ENCODE measurements around the gene TXNRD2.
"Not testable (repeated sequence)": the region's sequence is repeated elsewhere in the genome, so short reads cannot be mapped to it uniquely, and the experiment has no call there.

TXNRD2 gene

DNA sequence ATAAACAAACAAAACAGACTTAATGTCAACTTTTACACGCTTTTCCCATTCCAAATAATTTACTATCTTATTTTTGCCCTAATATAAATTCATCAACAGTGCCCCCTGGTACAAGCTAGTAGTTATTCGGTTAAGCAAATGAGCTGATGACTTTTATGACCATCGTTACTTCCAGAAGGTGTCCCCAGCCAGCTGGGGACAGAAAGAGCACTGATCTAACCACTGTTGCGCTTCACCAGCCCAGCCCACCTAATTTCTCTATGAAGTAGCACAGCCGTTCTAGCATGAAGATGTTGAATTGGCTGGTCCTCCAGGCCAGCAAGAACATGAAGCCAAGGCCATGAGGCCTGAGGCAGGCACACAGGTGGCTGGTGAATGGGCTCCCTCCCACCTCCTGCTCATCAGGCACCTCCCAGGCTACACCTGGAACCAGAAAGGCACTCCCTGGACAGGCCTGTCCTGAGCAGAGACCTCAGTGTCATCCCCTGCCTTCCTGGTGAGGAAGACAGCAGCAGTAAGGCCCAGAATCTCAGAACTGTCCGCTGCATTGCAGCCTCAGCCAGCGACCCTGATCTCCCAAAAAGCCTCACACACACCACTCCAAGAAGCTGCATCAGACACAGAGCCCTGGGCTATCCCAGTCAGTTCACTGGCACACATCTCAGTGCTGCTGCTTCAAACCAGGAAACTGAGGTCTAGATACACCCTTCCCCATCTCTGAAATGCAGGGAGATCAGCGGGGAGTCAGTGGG, 99.8 kb downstream of the TXNRD2 start:
- no peak overlapping the region for H3K27ac ChIP-seq

DNA sequence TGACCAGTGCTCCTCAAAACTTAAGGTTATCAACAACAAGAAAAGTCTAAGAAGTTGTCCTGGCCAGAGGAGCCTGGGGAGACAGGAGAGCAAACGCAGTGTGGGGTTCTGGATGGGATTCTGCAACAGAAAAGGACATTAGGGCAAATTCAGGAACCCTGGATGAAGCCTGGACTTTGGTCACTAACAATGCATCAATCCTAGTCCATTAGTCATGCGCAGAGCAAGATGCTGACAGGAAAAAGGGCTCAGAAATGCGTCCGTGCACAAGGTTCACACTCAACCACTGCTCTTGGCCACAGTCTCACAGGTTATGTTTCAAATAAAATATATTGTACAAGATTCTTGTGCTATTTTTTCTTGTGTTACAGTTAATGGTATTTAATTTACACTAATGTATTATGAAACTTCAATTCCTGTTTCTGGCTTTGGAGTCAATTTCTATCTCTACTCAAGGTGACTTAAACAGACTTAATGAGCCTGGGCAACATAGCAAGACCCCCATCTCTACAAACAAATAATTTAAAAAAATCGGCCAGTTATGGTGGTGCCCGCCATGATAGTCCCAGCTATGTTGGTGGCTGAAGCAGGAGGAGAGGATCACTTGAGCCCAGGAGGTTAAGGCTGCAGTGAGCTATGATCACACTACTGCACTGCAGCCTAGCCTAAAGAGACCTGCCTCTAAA, 100.5 kb downstream of the TXNRD2 start:
- DNase-seq (ENCODE audit: low read depth, low spot score), result no peak
- no peak overlapping the region for H3K27ac ChIP-seq

More for the DNA sequence above, 99.8 kb downstream of the TXNRD2 start:
- DNase-seq (ENCODE audit: low read depth, low spot score), result no peak

DNA sequence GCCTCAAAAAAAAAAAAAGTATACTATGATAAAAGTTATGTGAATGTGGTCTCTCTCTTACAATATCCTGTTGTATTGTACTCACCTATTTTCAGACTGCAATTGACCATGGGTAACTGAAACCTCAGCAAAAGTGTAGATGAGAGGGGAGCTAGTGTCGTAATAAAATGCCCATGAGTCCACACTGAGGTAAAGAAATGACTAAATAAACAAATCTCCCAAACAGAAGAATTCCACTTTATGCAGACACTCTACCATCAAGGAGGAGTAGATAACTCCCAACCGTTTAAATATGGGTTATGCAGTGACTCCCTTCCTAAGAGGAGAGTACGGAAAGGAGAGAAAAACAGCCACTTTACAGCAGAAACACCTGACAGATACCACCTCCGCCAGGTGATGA, 101.6 kb downstream of the TXNRD2 start:
- no peak for DNase-seq (ENCODE audit: low read depth, low spot score)
- H3K27ac ChIP-seq, result no peak overlapping the region

DNA sequence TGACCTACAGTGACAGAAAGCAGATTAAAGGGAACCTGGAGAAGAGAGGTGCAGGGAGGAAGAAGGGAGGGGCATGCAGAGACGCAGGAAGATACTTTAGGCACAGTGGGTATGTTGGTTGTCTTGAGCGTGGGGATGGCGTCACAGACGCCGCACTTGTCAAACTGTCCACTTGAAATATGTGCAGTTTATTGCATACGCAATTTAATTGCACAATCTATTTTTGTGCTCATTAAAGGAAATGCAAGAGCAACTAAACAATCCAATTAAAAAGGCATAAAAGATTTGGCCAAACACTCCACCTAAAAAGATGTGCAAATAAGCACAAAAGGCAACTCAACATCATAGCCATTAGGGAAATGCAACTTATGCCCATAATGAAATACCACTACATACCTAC, 103.7 kb downstream of the TXNRD2 start:
- no peak overlapping the region for H3K27ac ChIP-seq
- no peak for DNase-seq (ENCODE audit: low read depth, low spot score)

DNA sequence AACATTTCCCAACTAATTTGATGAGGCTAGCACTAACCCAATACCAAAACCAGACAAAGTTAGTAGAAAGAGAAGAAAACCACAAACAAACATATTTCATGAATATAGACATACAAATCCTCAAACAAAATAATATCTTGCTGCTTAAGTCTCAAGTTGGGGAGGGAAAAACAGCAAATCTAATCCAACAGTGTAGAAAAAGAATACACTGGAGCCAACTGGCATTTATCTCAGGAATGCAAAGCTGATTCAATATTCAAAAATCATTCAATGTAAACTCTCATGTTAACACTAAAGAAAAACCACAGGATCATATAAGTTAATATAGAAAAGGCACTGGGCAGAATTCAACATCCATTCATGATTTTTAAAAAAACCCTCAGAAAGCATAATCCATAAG, 105.1 kb downstream of the TXNRD2 start:
- DNase-seq (ENCODE audit: low read depth, low spot score), result no peak
- no peak overlapping the region for H3K27ac ChIP-seq

DNA sequence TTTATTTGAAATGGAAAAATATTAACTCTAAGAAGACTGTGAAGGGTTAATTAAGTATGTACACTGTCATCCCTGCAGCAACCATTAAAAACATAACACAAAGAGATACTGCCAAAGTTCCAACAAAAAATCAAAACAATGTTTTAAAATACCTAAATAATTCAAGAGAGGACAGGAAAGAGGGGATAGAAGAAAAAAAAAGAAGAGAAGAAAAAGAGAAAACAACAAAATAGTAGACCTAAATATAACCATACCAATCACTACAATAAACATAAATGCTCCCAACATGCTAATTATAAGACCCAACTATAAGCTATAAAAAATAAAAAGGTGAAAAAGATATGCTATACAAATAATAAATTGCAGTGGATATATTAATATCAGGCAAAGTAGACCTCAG, 107.0 kb downstream of the TXNRD2 start:
- DNase-seq (ENCODE audit: low read depth, low spot score), result no peak
- H3K27ac ChIP-seq, result no peak overlapping the region

DNA sequence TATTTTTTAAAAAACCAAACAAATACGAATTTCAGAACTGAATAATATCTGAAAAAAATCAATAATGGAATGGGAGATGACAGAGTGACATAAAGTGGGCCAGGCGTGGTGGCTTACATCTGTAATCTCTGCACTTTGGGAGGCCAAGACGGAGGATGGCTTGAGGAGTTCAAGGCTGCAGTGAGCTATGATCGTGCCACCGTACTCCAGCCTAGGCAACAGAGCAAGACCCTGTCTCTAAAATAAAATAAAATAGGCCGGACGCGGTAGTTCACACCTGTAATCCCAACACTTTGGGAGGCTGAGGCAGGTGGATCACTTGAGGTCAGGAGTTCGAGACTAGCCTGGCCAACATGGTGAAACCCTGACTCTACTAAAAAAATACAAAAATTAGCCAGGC, 108.3 kb downstream of the TXNRD2 start:
- DNase-seq (ENCODE audit: low read depth, low spot score); H3K27ac ChIP-seq: not testable (repeated sequence)

DNA sequence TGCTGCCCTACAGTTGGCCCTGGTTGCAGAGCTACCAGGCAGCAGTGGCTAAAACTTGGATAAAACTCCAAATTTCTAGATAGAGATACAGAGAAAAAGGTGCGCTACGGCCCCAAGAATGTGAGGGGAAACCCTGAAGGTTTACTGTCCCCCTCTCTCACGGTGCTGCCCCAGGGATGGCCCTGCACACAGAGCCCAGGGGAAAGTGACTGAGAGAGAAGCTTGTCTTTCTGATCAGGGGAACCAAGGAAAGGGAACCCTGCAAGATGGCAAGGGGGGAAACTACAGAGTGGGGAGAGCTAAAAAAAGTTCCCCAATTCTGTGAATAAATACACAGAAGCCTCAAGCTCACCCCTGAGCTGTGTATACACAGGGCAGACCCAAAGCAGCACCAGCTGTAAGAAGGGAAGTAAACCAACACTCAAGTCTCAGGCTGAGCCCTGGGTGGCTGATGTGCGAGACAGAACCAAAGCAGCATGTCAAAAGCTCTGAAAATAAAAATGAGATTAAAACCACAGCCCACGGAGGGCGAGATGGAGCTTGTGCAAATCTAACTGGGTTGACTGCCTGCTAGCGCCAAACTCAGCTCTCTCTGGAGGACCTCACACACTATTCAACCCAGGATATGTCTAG, 109.0 kb downstream of the TXNRD2 start:
- no peak for DNase-seq (ENCODE audit: low read depth, low spot score)
- no peak overlapping the region for H3K27ac ChIP-seq

DNA sequence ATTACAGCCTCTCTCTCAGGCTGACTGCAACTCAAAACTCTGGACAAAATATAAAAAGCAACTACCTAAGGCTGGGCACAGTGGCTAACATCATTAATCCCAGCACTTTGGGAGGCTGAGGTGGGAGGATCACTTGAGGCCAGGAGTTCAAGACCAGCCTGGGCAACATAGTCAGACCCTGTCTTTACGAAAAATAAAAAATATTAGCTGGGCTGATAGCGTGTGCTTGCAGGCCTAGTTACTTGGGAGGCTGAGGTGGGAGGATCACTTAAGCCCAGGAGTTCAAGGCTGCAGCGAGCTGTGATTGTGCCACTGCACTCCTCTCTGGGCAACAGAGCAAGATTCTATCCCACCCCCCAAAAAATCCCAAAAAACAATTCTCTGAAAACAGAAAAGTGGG, 109.6 kb downstream of the TXNRD2 start:
- H3K27ac ChIP-seq; DNase-seq (ENCODE audit: low read depth, low spot score): not testable (repeated sequence)

DNA sequence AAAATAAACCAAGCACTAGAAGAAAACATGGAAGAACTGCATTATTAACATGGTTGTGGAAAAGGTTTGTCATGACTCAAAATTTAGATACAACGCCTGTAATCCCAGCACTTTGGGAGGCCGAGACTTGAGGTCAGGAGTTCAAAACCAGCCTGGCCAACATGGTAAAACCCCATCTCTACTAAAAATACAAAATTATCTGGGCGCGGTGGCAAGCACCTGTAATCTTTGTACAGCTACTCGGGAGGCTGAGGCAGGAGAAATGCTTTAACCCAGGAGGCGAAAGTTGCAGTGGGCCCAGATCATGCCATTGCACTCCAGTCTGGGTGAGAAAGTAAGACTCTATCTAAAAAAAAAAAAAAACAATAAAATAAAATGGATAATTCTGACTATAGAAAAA, 110.6 kb downstream of the TXNRD2 start:
- no peak for DNase-seq (ENCODE audit: low read depth, low spot score)
- no peak overlapping the region for H3K27ac ChIP-seq

DNA sequence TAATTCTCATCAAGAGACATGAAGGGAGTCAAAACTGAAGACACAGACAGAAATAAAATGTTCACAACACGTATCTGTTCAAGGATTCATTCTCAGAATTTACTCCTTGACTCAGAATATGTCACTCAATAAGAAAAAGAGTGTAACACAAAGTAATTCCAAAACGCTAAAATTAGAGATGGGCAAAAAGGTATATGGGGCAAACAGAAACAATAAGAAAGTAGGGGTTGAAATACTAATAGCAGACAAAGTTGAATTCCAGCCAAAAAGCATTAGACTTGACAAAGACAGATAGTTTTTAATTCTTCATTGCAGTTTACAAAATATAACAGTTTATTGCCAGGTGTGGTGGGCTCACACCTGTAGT, 113.6 kb downstream of the TXNRD2 start:
- H3K27ac ChIP-seq, result no peak overlapping the region
- DNase-seq (ENCODE audit: low read depth, low spot score), result no peak

DNA sequence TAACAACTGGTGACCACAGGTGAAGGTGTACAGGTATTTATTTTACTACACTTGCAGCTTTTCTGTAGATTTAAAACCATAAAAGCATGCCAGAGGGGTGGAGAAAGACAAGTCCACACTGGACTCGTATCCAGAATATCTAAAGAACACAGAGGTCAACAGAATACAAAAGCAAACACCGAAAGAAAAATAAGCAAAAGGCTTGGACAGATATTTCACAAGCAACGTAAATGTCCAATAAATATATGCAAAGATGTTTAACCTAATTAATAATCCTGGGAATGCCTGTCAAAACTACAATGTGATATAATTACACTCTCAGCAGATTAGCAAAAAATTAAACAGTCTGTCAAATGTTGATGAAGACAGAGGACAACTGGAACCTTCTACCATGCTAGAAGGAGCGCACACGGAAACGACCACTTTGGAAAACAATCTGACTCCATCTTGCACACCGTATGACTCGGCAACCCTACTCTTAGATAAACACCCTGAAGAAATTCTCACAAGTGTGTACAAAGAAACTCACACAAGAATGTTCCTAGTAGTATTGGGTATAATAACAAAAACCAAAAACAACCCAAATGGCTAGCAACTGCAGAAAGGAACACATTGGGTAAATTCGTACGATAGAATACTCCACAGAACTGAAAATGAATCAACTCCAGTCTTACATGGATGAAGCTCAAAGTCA, 114.1 kb downstream of the TXNRD2 start:
- no peak overlapping the region for H3K27ac ChIP-seq
- DNase-seq (ENCODE audit: low read depth, low spot score), result no peak

DNA sequence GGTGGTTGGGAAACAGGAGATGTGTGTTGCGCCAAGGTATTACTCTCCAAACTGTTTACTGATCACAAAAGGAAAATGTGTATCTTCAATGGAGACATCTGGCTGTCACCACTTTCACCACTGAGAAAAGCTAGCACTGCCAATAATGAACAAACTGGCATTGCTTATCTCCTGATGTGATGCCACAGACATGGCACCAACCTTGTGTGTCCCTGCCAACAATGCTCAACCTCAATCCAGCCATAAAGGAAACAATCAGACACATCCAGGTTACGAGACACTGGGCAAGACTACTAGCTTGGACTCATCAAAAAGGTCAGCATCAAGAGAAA, 115.0 kb downstream of the TXNRD2 start:
- DNase-seq (ENCODE audit: low read depth, low spot score), result no peak
- H3K27ac ChIP-seq, result no peak overlapping the region

DNA sequence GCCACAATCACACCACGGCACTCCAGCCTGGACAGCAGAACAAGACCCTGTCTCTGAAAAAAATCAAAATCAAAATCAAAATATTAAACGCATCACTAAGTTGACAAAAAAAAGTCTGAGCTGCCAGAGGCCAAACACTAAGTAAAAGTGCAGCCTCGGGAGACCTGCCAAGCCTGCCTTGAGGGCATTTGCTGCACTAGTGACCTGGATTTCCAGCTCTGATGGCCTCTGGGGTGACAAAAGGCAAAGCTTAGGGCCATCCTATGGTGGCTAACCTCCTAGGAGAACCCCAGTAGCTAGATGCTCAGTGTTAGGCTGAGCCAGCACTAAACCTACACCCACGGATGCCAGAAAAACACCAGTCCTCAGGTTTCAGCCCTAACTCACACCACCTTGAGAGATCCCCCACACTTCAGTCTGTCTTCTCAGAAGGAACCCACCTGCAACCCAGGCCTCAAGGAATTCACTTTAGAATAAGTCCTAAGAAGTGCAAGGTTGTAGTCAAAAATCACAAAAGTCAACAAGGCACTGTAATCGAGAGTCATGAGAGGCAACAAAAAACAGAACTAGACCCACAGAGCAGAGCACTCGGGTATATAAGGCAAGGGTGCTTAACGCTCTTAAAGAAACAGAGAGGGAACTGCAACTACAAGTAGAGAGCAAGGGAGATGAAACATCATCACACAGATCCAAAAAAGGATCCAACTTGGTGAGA, 115.6 kb downstream of the TXNRD2 start:
- H3K27ac ChIP-seq, result no peak overlapping the region
- DNase-seq (ENCODE audit: low read depth, low spot score), result no peak
